OCI-LY7 (cell line): ENCODE results near the gene STAT4. TPM values are rescaled to one million over a fixed set of nuclear protein-coding genes. Genes with fewer than 3 reads are reported as not detected.

ENCODE experiments used
- BruUV-seq: library from RNA; stranded (reverse); fragments of 400-500 nt; replicated peaks from 2 replicates; lab custom pipeline; 2021; lab: Mats Ljungman, UMichigan
- CTCF ChIA-PET: fragments of 300-600 bp; sonication (Branson Sonifier 250); formaldehyde crosslinking; loops from one replicate; lab custom pipeline; 2022; ENCODE audit warnings: antibody characterized with exemption; ENCODE audit not compliant: unreplicated experiment; lab: Charles Lee
- POLR2A ChIA-PET: fragments of 300-600 bp; sonication (Branson Sonifier 250); formaldehyde crosslinking; loops from one replicate; lab custom pipeline; 2022; ENCODE audit warnings: antibody characterized with exemption; lab: Charles Lee
- DNase-seq: peaks from one replicate; pipeline ENCODE4 v3.0.0-alpha.2; 2015; ENCODE audit warnings: low spot score
- H2AFZ ChIP-seq: fragments of 200-600 bp; sonication (generic), shearing (Covaris generic); 2 replicates; pipeline ENCODE4 v1.6.1; 2014; ENCODE audit warnings: mild to moderate bottlenecking, antibody characterized with exemption, low read length, moderate library complexity
- H3K27ac ChIP-seq: fragments of 200-600 bp; sonication (generic); 2 replicates; pipeline ENCODE4 v1.5.1; 2014; ENCODE audit warnings: mixed run types, low read depth, mild to moderate bottlenecking, moderate library complexity, low read length, inconsistent platforms; ENCODE audit not compliant: poor library complexity, severe bottlenecking
- H3K36me3 ChIP-seq: fragments of 200-600 bp; sonication (generic); 2 replicates; pipeline ENCODE4 v1.6.1; 2014; ENCODE audit warnings: mild to moderate bottlenecking, antibody characterized with exemption, low read length, moderate library complexity, mixed read lengths; ENCODE audit not compliant: insufficient read depth
- H3K4me1 ChIP-seq: fragments of 200-600 bp; sonication (generic); 2 replicates; pipeline ENCODE4 v1.5.1; 2014; ENCODE audit warnings: mild to moderate bottlenecking, low read length; ENCODE audit not compliant: insufficient read depth, poor library complexity, severe bottlenecking
- H3K4me2 ChIP-seq: fragments of 200-600 bp; sonication (generic); 2 replicates; pipeline ENCODE4 v1.6.1; 2014; ENCODE audit warnings: mild to moderate bottlenecking, low read length
- H3K4me3 ChIP-seq: fragments of 200-600 bp; sonication (generic); 2 replicates; pipeline ENCODE4 v1.5.1; 2014; ENCODE audit warnings: mild to moderate bottlenecking, low read depth, low read length; ENCODE audit not compliant: poor library complexity, severe bottlenecking
- H3K79me2 ChIP-seq: fragments of 200-600 bp; sonication (generic); 2 replicates; pipeline ENCODE4 v1.6.1; 2016; ENCODE audit warnings: low read depth, mild to moderate bottlenecking, low read length, moderate library complexity, mixed read lengths; ENCODE audit not compliant: insufficient read depth
- H3K9me2 ChIP-seq: fragments of 200-600 bp; sonication (generic); 2 replicates; pipeline ENCODE4 v1.6.1; 2016; ENCODE audit warnings: mild to moderate bottlenecking, low read length, mixed read lengths; ENCODE audit not compliant: insufficient read depth
- H3K9me3 ChIP-seq: fragments of 200-600 bp; sonication (generic); 2 replicates; pipeline ENCODE4 v1.6.1; 2014; ENCODE audit warnings: mild to moderate bottlenecking, mixed run types, low read length, mixed read lengths
- H4K20me1 ChIP-seq: fragments of 200-600 bp; sonication (generic); 2 replicates; pipeline ENCODE4 v1.6.1; 2014; ENCODE audit warnings: mild to moderate bottlenecking, antibody characterized with exemption, low read length, moderate library complexity, mixed read lengths; ENCODE audit not compliant: insufficient read depth
- EZH2phosphoT487 ChIP-seq: fragments of 200-600 bp; sonication (generic); IDR thresholded peaks from 2 replicates; pipeline ENCODE4 v1.6.1; 2018; ENCODE audit warnings: low read depth, borderline replicate concordance, mild to moderate bottlenecking, mixed run types, antibody characterized with exemption, low read length, moderate library complexity, mixed read lengths
- intact Hi-C: fragments of 100-400 bp; cut with micrococcal nuclease; formaldehyde crosslinking; loops from one replicate; pipeline ENCODE4 v1.10.0; 2022; ENCODE audit not compliant: unreplicated experiment
- total RNA-seq, 2 experiments: library from RNA; depleted of rRNA in 1 of 2; stranded (reverse); fragments of >200 nt in 1 of 2; shearing (Covaris generic) in 1 of 2; gene quantifications; 2 replicates each; pipeline ENCODE4 v1.2.3, GENCODE V29; 2014 to 2022
- TF ChIP-seq, protein P1 (sequence below): fragments of 200-600 bp; sonication (generic); conservative IDR thresholded peaks from 2 replicates; pipeline ENCODE4 v1.5.1; 2014; ENCODE audit warnings: mild to moderate bottlenecking, antibody characterized with exemption, low read length, moderate library complexity, mixed read lengths

STAT4 gene
- total RNA-seq, 2 experiments from 2014 or later = not detected

DNA sequence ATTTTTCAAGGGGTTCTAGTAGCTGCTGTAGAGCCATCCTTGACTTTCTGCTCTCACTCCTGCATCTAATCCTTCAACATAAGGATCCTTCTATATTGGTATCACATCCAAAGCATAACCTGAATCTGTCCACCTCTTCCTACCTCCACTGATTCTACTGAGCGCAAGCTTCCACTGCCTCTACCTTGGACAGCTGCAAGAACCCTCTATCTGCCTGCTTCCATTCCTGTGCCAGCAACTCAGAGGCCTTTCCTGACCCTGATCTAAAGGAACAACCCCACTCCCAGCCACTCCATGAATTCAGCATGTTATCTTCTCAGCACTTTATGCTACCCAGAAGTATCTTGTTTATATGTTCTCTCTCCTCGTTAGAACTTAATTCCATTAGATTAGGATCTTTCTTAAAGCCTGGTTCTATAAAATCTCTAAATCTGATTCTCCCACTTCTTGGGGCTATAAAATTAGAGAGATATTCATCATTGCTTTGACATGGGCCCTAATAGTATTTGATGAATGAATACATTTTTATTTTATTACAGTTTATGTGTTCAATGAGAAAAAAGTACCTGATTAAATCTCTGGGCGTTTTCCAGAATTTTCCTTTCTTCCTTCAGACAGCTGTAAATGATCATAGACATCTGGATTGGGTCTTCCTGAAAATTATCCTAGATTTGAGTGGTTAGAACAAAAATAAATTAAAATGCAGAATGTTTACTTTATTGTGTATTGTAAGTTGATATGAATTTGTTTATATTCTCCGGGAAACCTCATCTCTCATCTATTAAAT, 143.6 kb downstream of the STAT4 start:
- H3K4me2 ChIP-seq = no peak overlapping the region
- H3K4me1 ChIP-seq = peaks cover 8% of the 10 kb centered on the region
- 0 out of 2 replicates have a peak, but pooled peaks cover 7% of the 10 kb centered on the region for H3K9me3 ChIP-seq
- no peaks in the 10 kb centered on the region for H3K79me2 ChIP-seq
- H2AFZ ChIP-seq = no peak overlapping the region
- H3K36me3 ChIP-seq = peaks cover 77% of the 10 kb centered on the region
- TF ChIP-seq, protein P1, sequence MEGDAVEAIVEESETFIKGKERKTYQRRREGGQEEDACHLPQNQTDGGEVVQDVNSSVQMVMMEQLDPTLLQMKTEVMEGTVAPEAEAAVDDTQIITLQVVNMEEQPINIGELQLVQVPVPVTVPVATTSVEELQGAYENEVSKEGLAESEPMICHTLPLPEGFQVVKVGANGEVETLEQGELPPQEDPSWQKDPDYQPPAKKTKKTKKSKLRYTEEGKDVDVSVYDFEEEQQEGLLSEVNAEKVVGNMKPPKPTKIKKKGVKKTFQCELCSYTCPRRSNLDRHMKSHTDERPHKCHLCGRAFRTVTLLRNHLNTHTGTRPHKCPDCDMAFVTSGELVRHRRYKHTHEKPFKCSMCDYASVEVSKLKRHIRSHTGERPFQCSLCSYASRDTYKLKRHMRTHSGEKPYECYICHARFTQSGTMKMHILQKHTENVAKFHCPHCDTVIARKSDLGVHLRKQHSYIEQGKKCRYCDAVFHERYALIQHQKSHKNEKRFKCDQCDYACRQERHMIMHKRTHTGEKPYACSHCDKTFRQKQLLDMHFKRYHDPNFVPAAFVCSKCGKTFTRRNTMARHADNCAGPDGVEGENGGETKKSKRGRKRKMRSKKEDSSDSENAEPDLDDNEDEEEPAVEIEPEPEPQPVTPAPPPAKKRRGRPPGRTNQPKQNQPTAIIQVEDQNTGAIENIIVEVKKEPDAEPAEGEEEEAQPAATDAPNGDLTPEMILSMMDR = no peak
- TF ChIP-seq EZH2phosphoT487 = no peak
- no peak overlapping the region for H3K27ac ChIP-seq
- intact Hi-C loops = no loop called here
- ChIA-PET POLR2A (no interaction called here), CTCF (no interaction called here)
- H3K9me2 ChIP-seq = no peaks in the 10 kb centered on the region
- no peak overlapping the region for H3K4me3 ChIP-seq
- no TSS peak for BruUV-seq
- H4K20me1 ChIP-seq = no peaks in the 10 kb centered on the region
- DNase-seq = no peak

DNA sequence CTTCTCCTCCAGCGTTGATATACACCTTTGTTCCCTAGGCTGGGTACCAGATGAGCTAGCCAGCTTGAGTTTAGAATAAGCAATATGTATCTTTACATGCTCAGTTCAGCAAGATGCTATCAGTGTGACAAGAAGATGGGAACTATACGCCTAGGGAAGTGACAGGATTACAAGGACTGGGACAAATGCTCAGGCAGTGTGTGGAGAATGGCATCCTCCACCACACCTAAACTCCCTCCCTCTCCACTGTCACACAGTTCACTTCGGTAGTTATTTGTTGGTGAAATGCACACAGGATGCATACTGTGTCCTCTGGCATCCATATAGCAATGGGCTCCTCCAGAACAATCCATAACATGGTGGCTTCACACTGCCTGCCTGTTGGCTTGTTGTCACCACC, 144.5 kb downstream of the STAT4 start:
- Histone ChIP-seq H3K9me2 (no peaks in the 10 kb centered on the region), H3K79me2 (no peaks in the 10 kb centered on the region), H3K4me1 (peaks cover 8% of the 10 kb centered on the region), H2AFZ (no peak overlapping the region), H3K4me3 (no peak overlapping the region), H3K27ac (no peak overlapping the region), H3K4me2 (no peak overlapping the region), H4K20me1 (no peaks in the 10 kb centered on the region), H3K9me3 (0 out of 2 replicates have a peak, but pooled peaks cover 7% of the 10 kb centered on the region), H3K36me3 (peaks cover 85% of the 10 kb centered on the region)
- DNase-seq = no peak
- BruUV-seq = no TSS peak
- intact Hi-C loops = no loop called here
- CTCF ChIA-PET = no interaction called here
- POLR2A ChIA-PET = no interaction called here
- no peak for TF ChIP-seq EZH2phosphoT487
- TF ChIP-seq, protein P1 = no peak
